GM21526 (cell line): ENCODE data around the gene DENND5B.
A peak's percentile ranks its signal among the peaks of the same experiment; 100 is the strongest.
"Not testable (repeated sequence)": the region's sequence is repeated elsewhere in the genome, so short reads cannot be mapped to it uniquely, and the experiment has no call there.

Experiments used
- ATAC-seq: cut with Tn5 transposase; IDR thresholded peaks from one replicate; pipeline ENCODE4 v1.9.1; 2021; ENCODE audit warnings: moderate library complexity; ENCODE audit not compliant: unreplicated experiment, low FRiP score

The DENND5B gene

GRCh38 chr12:31560516-31560915 lies 30.4 kb downstream of the DENND5B start:
- ATAC-seq: no peak

GRCh38 chr12:31558521-31558920 lies 32.4 kb downstream of the DENND5B start:
- no peak for ATAC-seq

- no peak for ATAC-seq
Observed at GRCh38 chr12:31557707-31558106, 33.2 kb downstream of the DENND5B start.

DNA sequence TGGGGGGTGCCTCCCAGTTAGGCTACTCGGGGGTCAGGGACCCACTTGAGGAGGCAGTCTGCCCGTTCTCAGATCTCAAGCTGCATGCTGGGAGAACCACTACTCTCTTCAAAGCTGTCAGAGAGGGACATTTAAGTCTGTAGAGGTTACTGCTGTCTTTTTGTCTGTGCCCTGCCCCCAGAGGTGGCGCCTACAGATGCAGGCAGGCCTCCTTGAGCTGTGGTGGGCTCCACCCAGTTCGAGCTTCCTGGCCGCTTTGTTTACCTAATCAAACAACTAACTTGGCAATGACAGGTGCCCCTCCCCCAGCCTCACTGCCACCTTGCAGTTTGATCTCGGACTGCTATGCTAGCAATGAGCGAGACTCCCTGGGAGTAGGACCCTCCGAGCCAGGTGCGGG lies 35.5 kb downstream of the DENND5B start:
- not testable (repeated sequence) for ATAC-seq

GRCh38 chr12:31550590-31550989 lies 40.3 kb downstream of the DENND5B start:
- not testable (repeated sequence) for ATAC-seq

DNA sequence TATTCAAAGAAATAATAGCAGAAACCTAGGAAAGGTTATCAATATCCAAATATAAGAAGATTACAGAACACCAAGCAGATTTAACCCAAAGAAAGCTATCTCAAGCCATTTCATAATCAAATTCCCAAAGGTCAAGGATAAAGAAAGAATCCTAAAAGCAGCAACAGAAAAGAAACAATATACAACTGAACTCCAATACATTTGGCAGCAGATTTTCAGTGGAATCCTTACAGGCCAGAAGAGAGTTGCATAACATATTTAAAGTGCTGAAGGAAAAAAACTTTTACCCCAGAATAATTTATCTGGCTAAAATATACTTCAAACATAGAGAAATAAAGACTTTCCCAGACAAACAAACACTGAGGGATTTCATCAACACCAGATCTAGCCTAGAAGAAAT lies 54.3 kb downstream of the DENND5B start:
- ATAC-seq: no peak

GRCh38 chr12:31533470-31533869 lies 57.5 kb downstream of the DENND5B start:
- ATAC-seq: no peak

DNA sequence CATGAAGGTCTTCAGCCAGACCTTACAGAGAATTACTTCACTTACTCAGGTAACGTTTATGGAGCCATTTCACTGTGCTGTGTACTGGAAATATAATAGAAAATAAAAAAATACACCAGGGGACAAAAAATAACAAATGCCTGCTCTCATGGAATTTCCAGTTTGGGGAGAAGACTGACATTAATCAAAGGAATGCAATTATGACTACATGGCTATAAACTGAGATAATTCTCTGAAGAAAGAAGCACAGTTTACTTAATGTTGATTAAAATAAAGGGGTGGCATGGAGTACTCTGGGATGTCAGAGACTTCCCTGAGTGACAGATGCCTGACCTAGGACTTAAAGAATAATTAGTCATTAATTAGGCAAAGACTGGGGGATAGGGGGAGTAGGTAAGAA lies 59.0 kb downstream of the DENND5B start:
- ATAC-seq: no peak

DNA sequence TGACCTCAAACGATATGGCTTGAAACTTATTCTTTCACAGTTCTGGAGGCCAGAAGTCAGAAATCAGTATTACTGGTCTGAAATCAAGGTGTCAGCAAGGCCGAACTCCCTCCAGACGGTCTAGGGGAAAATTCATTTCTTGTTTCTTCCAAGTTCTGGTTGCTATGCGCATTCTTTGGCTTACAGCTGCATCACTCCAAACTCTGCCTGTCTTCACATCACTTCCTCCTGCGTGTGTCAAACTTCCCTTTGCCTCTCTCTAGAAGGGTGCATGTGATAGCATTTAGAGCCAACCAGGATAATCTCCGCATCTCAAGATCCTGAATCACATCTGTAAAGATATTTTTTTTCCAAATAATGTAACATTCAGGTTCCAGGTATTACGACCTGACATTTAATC lies 62.8 kb downstream of the DENND5B start:
- no peak for ATAC-seq

DNA sequence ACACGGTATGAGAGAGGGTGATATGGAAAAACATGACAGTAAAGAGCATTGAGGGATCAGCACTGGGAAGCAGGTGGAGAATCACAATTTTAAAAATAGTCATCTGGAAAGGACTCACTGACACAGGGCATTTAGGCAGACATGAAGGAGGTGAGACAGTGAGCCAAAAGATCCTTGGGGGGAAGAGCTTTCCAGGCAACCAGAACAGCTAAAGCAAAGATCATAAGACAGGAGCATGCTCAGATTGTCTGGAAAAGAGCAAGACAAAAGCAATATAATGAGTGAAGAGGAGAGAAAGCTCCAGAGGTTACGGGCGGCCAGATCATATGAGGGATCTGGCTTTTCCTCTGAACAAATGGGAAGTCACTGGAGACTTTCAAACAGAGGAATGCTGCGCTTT lies 63.9 kb downstream of the DENND5B start:
- no peak for ATAC-seq

- no peak for ATAC-seq
Observed at GRCh38 chr12:31526158-31526546, 64.8 kb downstream of the DENND5B start.

GRCh38 chr12:31525496-31526157 lies 65.3 kb downstream of the DENND5B start:
- no peak for ATAC-seq

DNA sequence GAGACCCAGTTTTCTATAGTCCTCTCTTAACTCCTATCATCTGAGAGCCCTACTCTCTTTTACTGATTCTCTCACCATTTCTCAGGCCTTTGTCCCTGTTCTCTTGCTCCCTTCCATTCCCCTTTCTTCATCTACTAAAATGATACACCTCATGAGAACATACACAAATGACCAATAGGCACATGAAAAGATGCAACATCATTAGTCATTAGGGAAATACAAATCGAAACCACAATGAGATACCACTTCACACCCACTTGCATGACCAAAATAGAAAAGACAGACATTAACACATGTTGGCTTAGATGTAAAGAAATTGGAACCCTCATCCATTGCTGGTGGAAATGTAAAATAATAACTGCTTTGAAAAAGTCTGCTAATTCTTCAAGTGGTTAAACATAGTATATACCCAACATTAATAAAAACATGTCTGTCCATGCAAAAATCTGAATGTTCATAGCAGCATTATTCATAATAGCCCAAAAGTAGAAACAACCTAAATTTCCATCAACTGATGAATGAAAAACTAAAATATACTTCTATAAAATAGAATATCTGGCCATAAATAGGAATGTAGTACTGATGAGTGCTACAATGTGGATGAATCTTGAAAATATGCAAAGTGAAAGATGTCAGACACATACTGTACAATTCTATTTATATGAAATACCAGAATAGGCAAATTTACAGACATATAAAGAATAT lies 66.0 kb downstream of the DENND5B start:
- peak; percentile 75 for ATAC-seq

- ATAC-seq: no peak
Observed at GRCh38 chr12:31523306-31523705, 67.6 kb downstream of the DENND5B start.

DNA sequence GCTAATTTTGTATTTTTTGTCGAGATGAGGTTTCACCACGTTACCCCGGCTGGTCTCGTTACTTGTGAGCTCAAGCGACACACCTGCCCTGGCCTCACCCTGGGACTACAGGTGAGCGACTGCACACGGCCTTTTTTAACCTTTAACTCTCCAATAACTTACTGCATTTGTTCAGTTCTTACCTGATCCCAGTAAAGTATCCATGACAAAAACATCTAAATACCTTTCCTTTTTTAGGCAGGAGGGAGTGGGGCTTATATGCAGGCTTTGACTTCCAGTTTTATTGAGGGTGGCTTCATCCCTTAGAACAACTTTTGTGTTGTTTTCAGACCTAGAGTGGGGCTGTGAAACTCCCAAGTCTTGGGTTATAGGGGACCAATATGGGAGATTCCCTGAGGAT lies 68.3 kb downstream of the DENND5B start:
- no peak for ATAC-seq

DNA sequence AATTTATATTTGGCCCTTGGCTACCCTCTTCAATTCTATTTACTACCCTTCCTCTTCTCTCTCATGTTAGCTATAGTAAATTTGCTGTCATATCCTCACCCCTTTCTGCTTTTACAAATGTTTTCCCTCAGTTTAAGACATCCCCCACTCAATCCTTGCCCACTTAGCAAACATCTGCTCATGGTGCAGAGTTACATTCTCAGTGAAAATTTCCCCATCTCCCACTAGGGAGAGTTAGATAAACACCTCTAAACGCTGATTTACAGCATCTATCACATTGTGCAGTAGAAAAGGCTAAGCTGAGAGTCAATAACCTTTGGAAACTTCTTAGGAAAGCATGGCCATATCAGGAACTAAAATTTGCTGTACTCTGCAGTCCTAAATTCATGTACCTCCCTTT lies 69.0 kb downstream of the DENND5B start:
- no peak for ATAC-seq

DNA sequence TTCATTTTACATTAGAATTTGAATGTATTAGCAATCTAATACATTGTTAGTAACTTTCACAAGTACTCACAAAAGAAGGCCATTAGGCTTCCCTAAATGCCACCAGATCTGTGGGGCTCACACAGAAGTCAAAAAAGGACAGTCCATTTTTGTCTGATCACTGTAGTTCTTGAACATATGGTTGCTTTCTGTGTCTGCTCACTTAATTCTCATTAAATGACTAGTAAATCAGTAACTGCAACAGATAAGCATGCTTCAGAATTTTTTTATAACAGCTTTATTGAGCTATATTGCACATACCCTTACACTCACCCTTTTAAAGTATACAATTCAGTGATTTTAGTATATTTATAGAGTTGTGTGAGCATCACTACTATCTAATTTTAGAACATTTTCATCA lies 71.4 kb downstream of the DENND5B start:
- ATAC-seq: no peak

DNA sequence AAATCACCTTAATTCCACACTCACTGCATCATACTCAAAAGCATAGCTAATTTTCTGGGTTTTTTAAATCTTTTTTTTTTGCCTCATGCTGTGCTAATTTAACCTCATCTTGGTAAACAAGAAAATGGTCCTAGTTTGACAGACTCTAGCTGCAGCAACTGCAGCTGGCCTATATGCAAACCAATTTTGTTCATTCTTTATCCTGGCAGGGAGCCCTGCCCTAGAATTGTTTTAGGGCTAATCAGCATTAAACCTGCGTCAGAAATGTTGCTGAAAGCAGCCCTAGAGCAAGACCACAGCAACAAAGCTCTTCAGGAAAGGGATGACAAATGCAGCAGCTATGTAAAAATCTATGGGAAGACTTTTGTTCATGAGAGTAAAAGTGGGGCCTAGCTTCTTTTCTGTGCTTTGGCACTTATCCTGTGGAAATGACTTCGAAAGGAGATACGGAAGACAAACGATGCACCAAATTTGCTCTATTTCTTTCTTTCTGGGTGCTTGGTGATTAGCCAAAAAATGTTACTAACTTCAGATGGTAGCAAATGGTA lies 72.2 kb downstream of the DENND5B start:
- no peak for ATAC-seq

- no peak for ATAC-seq
Observed at GRCh38 chr12:31517994-31518393, 72.9 kb downstream of the DENND5B start.

DNA sequence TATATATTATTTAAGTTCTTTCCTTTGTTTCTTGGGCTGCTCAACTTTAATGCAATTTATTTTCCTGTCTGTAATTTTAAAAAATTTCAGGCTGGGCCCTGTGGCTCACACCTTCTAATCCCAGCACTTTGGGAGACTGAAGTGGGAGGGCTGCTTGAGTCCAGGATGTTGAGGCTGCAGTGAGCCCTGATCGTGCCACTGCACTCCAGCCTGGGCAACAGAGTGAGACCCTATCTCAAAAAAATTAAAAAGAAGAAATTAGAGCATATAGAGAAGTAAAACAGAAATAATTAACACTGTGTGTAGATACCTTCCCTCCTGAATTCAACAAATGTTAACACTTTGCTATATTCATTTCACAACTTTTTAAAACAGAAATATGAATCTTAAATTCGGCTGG lies 74.2 kb downstream of the DENND5B start:
- no peak for ATAC-seq

DNA sequence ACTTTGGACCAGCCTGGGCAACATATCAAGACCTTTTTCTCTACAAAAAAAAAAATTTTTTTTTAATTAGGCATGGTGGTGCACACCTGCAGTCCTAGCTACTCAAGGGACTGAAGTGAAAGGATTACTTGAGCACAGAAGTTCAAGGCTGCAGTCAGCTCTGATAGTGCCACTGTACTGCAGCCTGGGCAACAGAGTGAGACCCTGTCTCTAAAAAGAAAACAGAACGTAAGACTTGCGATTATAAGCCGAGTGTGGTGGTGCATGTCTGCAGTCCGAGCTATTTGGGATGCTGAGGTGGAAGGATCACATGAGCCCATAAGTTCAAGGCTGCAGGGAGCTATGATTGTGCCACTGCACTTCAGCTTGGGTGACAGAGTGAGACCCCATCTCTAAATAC lies 76.0 kb downstream of the DENND5B start:
- ATAC-seq: no peak

- ATAC-seq: no peak
Observed at GRCh38 chr12:31510034-31510433, 80.9 kb downstream of the DENND5B start.
